ENCODE measurements around the gene HERPUD1.

DNA sequence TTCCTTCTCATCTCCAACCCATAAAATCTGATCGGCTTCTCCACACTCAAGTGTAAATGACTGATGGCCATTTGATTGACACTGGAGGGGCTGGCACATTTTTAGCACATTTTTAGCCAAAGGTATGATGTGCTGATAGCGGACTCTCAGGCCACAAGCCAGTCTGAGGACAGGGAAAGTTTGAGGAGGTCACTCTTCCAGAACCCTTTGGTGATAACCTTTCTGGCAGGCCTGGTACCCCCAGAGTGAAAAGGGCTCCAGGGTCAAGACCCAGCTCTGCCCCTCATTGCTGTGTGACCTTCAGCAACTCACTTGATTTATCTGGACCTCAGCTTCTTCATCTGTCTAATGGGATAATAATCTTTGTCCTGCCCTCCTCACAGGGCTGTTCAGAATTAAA lies 55.8 kb downstream of the HERPUD1 start:
- TF ChIP-seq TAF1 (conservative IDR thresholded peaks at IDR 0.05) = no peak
- no peak for TF ChIP-seq JUND (IDR thresholded peaks at IDR 0.05)
- TF ChIP-seq SP1 (IDR thresholded peaks at IDR 0.05) = no peak
- TF ChIP-seq, protein P1, sequence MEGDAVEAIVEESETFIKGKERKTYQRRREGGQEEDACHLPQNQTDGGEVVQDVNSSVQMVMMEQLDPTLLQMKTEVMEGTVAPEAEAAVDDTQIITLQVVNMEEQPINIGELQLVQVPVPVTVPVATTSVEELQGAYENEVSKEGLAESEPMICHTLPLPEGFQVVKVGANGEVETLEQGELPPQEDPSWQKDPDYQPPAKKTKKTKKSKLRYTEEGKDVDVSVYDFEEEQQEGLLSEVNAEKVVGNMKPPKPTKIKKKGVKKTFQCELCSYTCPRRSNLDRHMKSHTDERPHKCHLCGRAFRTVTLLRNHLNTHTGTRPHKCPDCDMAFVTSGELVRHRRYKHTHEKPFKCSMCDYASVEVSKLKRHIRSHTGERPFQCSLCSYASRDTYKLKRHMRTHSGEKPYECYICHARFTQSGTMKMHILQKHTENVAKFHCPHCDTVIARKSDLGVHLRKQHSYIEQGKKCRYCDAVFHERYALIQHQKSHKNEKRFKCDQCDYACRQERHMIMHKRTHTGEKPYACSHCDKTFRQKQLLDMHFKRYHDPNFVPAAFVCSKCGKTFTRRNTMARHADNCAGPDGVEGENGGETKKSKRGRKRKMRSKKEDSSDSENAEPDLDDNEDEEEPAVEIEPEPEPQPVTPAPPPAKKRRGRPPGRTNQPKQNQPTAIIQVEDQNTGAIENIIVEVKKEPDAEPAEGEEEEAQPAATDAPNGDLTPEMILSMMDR (IDR thresholded peaks at IDR 0.05; ENCODE audit: low read depth, low read length, missing input control) = no peak
- TF ChIP-seq, protein P2, sequence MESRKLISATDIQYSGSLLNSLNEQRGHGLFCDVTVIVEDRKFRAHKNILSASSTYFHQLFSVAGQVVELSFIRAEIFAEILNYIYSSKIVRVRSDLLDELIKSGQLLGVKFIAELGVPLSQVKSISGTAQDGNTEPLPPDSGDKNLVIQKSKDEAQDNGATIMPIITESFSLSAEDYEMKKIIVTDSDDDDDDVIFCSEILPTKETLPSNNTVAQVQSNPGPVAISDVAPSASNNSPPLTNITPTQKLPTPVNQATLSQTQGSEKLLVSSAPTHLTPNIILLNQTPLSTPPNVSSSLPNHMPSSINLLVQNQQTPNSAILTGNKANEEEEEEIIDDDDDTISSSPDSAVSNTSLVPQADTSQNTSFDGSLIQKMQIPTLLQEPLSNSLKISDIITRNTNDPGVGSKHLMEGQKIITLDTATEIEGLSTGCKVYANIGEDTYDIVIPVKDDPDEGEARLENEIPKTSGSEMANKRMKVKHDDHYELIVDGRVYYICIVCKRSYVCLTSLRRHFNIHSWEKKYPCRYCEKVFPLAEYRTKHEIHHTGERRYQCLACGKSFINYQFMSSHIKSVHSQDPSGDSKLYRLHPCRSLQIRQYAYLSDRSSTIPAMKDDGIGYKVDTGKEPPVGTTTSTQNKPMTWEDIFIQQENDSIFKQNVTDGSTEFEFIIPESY (IDR thresholded peaks at IDR 0.05) = no peak
- no peak for TF ChIP-seq RAD21 (IDR thresholded peaks at IDR 0.05)
- TF ChIP-seq, protein P3, sequence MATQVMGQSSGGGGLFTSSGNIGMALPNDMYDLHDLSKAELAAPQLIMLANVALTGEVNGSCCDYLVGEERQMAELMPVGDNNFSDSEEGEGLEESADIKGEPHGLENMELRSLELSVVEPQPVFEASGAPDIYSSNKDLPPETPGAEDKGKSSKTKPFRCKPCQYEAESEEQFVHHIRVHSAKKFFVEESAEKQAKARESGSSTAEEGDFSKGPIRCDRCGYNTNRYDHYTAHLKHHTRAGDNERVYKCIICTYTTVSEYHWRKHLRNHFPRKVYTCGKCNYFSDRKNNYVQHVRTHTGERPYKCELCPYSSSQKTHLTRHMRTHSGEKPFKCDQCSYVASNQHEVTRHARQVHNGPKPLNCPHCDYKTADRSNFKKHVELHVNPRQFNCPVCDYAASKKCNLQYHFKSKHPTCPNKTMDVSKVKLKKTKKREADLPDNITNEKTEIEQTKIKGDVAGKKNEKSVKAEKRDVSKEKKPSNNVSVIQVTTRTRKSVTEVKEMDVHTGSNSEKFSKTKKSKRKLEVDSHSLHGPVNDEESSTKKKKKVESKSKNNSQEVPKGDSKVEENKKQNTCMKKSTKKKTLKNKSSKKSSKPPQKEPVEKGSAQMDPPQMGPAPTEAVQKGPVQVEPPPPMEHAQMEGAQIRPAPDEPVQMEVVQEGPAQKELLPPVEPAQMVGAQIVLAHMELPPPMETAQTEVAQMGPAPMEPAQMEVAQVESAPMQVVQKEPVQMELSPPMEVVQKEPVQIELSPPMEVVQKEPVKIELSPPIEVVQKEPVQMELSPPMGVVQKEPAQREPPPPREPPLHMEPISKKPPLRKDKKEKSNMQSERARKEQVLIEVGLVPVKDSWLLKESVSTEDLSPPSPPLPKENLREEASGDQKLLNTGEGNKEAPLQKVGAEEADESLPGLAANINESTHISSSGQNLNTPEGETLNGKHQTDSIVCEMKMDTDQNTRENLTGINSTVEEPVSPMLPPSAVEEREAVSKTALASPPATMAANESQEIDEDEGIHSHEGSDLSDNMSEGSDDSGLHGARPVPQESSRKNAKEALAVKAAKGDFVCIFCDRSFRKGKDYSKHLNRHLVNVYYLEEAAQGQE (IDR thresholded peaks at IDR 0.05) = no peak
